GM21723 (cell line): ENCODE data around the gene RTL5.

Source experiments
- ATAC-seq: cut with Tn5 transposase; IDR thresholded peaks from one replicate; pipeline ENCODE4 v1.9.1; 2021; ENCODE audit warnings: mild to moderate bottlenecking, moderate library complexity; ENCODE audit not compliant: unreplicated experiment

RTL5 gene

GRCh38 chrX:72110051-72110875, 21.5 kb downstream of the RTL5 start:
- no peak for ATAC-seq

GRCh38 chrX:72108666-72109065, 23.0 kb downstream of the RTL5 start:
- no peak for ATAC-seq

GRCh38 chrX:72107841-72108595, 23.7 kb downstream of the RTL5 start:
- no peak for ATAC-seq

- no peak for ATAC-seq
Observed at GRCh38 chrX:72107320-72107719, 24.4 kb downstream of the RTL5 start.

- peak; percentile 46 for ATAC-seq
Observed at GRCh38 chrX:72105436-72105835, 26.3 kb downstream of the RTL5 start.

- no peak for ATAC-seq
Observed at GRCh38 chrX:72102760-72103159, 29.0 kb downstream of the RTL5 start.

GRCh38 chrX:72102126-72102525, 29.6 kb downstream of the RTL5 start:
- ATAC-seq: no peak

GRCh38 chrX:72101597-72102037, 30.1 kb downstream of the RTL5 start:
- ATAC-seq: no peak

- peak; percentile 90 for ATAC-seq
Observed at GRCh38 chrX:72100824-72101351, 30.8 kb downstream of the RTL5 start.

- no peak for ATAC-seq
Observed at GRCh38 chrX:72100051-72100755, 31.5 kb downstream of the RTL5 start.

GRCh38 chrX:72097098-72097497, 34.6 kb downstream of the RTL5 start:
- ATAC-seq: no peak

- ATAC-seq: no peak
Observed at GRCh38 chrX:72095370-72095769, 36.3 kb downstream of the RTL5 start.

- peak; percentile 85 for ATAC-seq
Observed at GRCh38 chrX:72094894-72095293, 36.8 kb downstream of the RTL5 start.

GRCh38 chrX:72089254-72089653, 42.5 kb downstream of the RTL5 start:
- no peak for ATAC-seq

- no peak for ATAC-seq
Observed at GRCh38 chrX:72088761-72089160, 43.0 kb downstream of the RTL5 start.

- no peak for ATAC-seq
Observed at GRCh38 chrX:72086995-72087394, 44.7 kb downstream of the RTL5 start.

- no peak for ATAC-seq
Observed at GRCh38 chrX:72084114-72084513, 47.6 kb downstream of the RTL5 start.

- ATAC-seq: no peak
Observed at GRCh38 chrX:72083291-72083690, 48.4 kb downstream of the RTL5 start.

GRCh38 chrX:72081605-72082320, 50.0 kb downstream of the RTL5 start:
- no peak for ATAC-seq

GRCh38 chrX:72080800-72081199, 50.9 kb downstream of the RTL5 start:
- ATAC-seq: no peak

GRCh38 chrX:72080150-72080549, 51.6 kb downstream of the RTL5 start:
- ATAC-seq: no peak
